Adipose tissue (tissue), 3 donors: ENCODE measurements around the gene WASHC4. TPM values are rescaled to one million over a fixed set of nuclear protein-coding genes. Genes with fewer than 3 reads are reported as not detected.
"Not testable (repeated sequence)": the region's sequence is repeated elsewhere in the genome, so short reads cannot be mapped to it uniquely, and the experiment has no call there.

ENCODE experiments used
- H3K27ac ChIP-seq: one replicate; pipeline ENCODE4 v1.5.1; 2013; ENCODE audit warnings: low read depth, low read length
- WGBS, 3 donors: extraction: QIAGEN DNeasy Blood & Tissue Kit; methylation state at CpG; one replicate each; pipeline ENCODE4 v1.1.7; 2013; 5-methylcytosine and 5-hydroxymethylcytosine counted together
- polyA plus RNA-seq, 3 donors: library from polyadenylated mRNA; stranded (reverse); fragments of 200-250 nt; gene quantifications; one replicate each; pipeline ENCODE4 v1.2.3, GENCODE V29; 2013
- donor health status: healthy with polysubstance abuse.
- donor health status: Bipolar disorder and iron deficiency.
- donor health status: healthy.

The WASHC4 gene
- polyA plus RNA-seq, 3 donors, result 9.2 to 22.4 (median 12.8) TPM

- H3K27ac ChIP-seq, result no peak overlapping the region
- WGBS, 3 donors, result 88 to 95% (median 95%) methylated on average over 3 of the region's 3 CpGs
Measured at GRCh38 chr12:105142259-105142658, 34.7 kb downstream of the WASHC4 start.

GRCh38 chr12:105156260-105156659, 48.7 kb downstream of the WASHC4 start:
- no peak overlapping the region for H3K27ac ChIP-seq
- 98 to 100% (median 99%) methylated on average over 2 of the region's 2 CpGs for WGBS, 3 donors

- WGBS, 3 donors, result 94 to 97% (median 96%) methylated on average over 3 of the region's 3 CpGs
- H3K27ac ChIP-seq, result no peak overlapping the region
Measured at GRCh38 chr12:105157606-105158005, 50.1 kb downstream of the WASHC4 start.

GRCh38 chr12:105158876-105159275, 51.3 kb downstream of the WASHC4 start:
- 91 to 95% (median 95%) methylated on average over 2 of the region's 2 CpGs for WGBS, 3 donors
- H3K27ac ChIP-seq, result no peak overlapping the region

GRCh38 chr12:105162174-105162573, 54.6 kb downstream of the WASHC4 start:
- H3K27ac ChIP-seq, result no peak overlapping the region
- 76 to 89% (median 85%) methylated on average over 3 of the region's 3 CpGs for WGBS, 3 donors

- H3K27ac ChIP-seq, result no peak overlapping the region
Measured at GRCh38 chr12:105164068-105164467, 56.5 kb downstream of the WASHC4 start.

GRCh38 chr12:105166736-105167135, 59.2 kb downstream of the WASHC4 start:
- no peak overlapping the region for H3K27ac ChIP-seq
- 44 to 87% (median 52%) methylated on average over 1 of the region's 1 CpG for WGBS, 3 donors

More at GRCh38 chr12:105164068-105164467, 56.5 kb downstream of the WASHC4 start:
- 61 to 88% (median 88%) methylated on average over 2 of the region's 2 CpGs for WGBS, 3 donors

GRCh38 chr12:105167346-105167745, 59.8 kb downstream of the WASHC4 start:
- no peak overlapping the region for H3K27ac ChIP-seq

- no peak overlapping the region for H3K27ac ChIP-seq
Measured at GRCh38 chr12:105168006-105168405, 60.5 kb downstream of the WASHC4 start.

- H3K27ac ChIP-seq, result no peak overlapping the region
- 92 to 96% (median 92%) methylated on average over 3 of the region's 3 CpGs for WGBS, 3 donors
Measured at GRCh38 chr12:105170139-105170538, 62.6 kb downstream of the WASHC4 start.

GRCh38 chr12:105171691-105172436, 64.3 kb downstream of the WASHC4 start:
- WGBS, 3 donors, result 76 to 85% (median 77%) methylated on average over 6 of the region's 6 CpGs
- no peak overlapping the region for H3K27ac ChIP-seq

GRCh38 chr12:105175397-105175990, 68.0 kb downstream of the WASHC4 start:
- WGBS, 3 donors, result 59 to 71% (median 65%) methylated on average over 2 of the region's 2 CpGs
- no peak overlapping the region for H3K27ac ChIP-seq

GRCh38 chr12:105177208-105177607, 69.7 kb downstream of the WASHC4 start:
- WGBS, 3 donors, result 80 to 94% (median 94%) methylated on average over 4 of the region's 4 CpGs
- no peak overlapping the region for H3K27ac ChIP-seq

- WGBS, 3 donors, result 100% methylated on average over 1 of the region's 1 CpG
Measured at GRCh38 chr12:105179114-105179513, 71.6 kb downstream of the WASHC4 start.

GRCh38 chr12:105183406-105183805, 75.9 kb downstream of the WASHC4 start:
- WGBS, 3 donors, result 86 to 99% (median 98%) methylated on average over 4 of the region's 4 CpGs
- H3K27ac ChIP-seq, result not testable (repeated sequence)

More at GRCh38 chr12:105179114-105179513, 71.6 kb downstream of the WASHC4 start:
- H3K27ac ChIP-seq, result not testable (repeated sequence)

GRCh38 chr12:105183976-105184375, 76.4 kb downstream of the WASHC4 start:
- not testable (repeated sequence) for H3K27ac ChIP-seq
- WGBS, 3 donors, result 97 to 99% (median 97%) methylated on average over 5 of the region's 5 CpGs

- no peak overlapping the region for H3K27ac ChIP-seq
- WGBS, 3 donors, result 76 to 88% (median 77%) methylated on average over 6 of the region's 6 CpGs
Measured at GRCh38 chr12:105189293-105189692, 81.8 kb downstream of the WASHC4 start.

- H3K27ac ChIP-seq, result no peak overlapping the region
- WGBS, 3 donors, result 92 to 96% (median 93%) methylated on average over 6 of the region's 6 CpGs
Measured at GRCh38 chr12:105190530-105190929, 83.0 kb downstream of the WASHC4 start.

- H3K27ac ChIP-seq, result no peak overlapping the region
- WGBS, 3 donors, result 46 to 92% (median 85%) methylated on average over 1 of the region's 1 CpG
Measured at GRCh38 chr12:105192624-105193225, 85.2 kb downstream of the WASHC4 start.

- no peak overlapping the region for H3K27ac ChIP-seq
- WGBS, 3 donors, result 83 to 95% (median 95%) methylated on average over 6 of the region's 6 CpGs
Measured at GRCh38 chr12:105194947-105195346, 87.4 kb downstream of the WASHC4 start.
